ENCODE data around the gene HCAR3. TPM values are rescaled to one million over a fixed set of nuclear protein-coding genes. Genes with fewer than 3 reads are reported as not detected.

The HCAR3 gene
- total and polyA plus RNA-seq, 2 of the 8 experiments (the other 6 are each of a cell fraction or from before 2014, with no cell fraction given) = not detected

DNA sequence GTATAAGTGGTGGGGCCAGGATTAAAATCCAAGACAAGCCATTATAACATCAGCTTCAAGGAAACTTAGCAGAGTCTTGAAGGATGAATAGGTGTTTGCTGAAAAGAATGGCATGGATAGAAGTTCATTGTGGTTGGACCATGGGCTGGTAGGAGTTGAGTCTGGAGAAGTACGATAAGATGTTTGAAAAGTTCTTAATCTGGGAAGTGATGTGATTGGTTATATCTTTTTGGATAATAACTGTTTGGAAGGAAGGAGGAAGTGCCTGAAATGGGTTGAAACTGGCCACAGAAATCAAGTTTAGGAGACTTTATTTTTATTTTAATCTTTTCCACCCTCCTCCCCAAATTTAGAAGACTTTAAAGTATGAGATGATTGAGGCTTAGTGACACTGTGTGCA lies 41.0 kb upstream of the HCAR3 start:
- WGBS, 2 experiments (ENCODE audit: extremely low coverage in 1 of 2, insufficient coverage in 1 of 2, insufficient read length in 1 of 2, insufficient replicate concordance in 2 of 2, low coverage in 1 of 2, low lambda C conversion rate in 2 of 2, missing lambda C conversion rate in 1 of 2) = 93% methylated on average over 1 of the region's 1 CpG; no CpG with 5 or more reads in 1 of the 2 experiments
- Histone ChIP-seq H4K5ac (ENCODE audit: insufficient read length, low read depth, low read length) (no peak overlapping the region), H3K79me1 (ENCODE audit: low read depth, low read length) (peaks cover 2% of the 10 kb centered on the region; the same call in 1 of the 2 replicates), H2BK120ac (replicated peaks; ENCODE audit: low read depth, low read length) (no peak overlapping the region), H3K4me2 (ENCODE audit: insufficient read depth in 1 of 2, low read depth in 2 of 2, low read length in 2 of 2) (no peak overlapping the region), H3K14ac (ENCODE audit: insufficient read length) (no peak overlapping the region), H3K18ac (ENCODE audit: extremely low read depth, low read length) (no peak overlapping the region), H3K79me2 (ENCODE audit: control insufficient read depth in 1 of 2, insufficient read depth in 2 of 2, low read length in 2 of 2) (peaks cover 0 to 66% of the 10 kb centered on the region in 2 experiments), H3K23me2 (ENCODE audit: low read depth, low read length) (0 out of 2 replicates have a peak, but pooled peaks cover 7% of the 10 kb centered on the region), H3K4me1 (replicated peaks in 1 of 4; ENCODE audit: control insufficient read depth in 3 of 4, insufficient read depth in 4 of 4, low read length in 3 of 4) (peaks cover 2 to 5% (median 4%) of the 10 kb centered on the region in 4 experiments; a peak in 5 of 7 replicates), H3K23ac (ENCODE audit: insufficient read length) (no peak overlapping the region), H2AK5ac (ENCODE audit: low read depth, low read length) (no peak overlapping the region), H3K4me3 (ENCODE audit: extremely low read depth in 1 of 4, insufficient read depth in 2 of 4, low read depth in 3 of 4, low read length in 4 of 4) (no peak overlapping the region), H3K27me3 (replicated peaks in 1 of 4; ENCODE audit: control insufficient read depth in 3 of 4, extremely low read depth in 1 of 4, insufficient read depth in 3 of 4, low read length in 3 of 4) (no peaks in the 10 kb centered on the region), H4K8ac (ENCODE audit: extremely low read depth, insufficient read depth, low read length) (no peak overlapping the region), H3K27ac (ENCODE audit: low read depth, low read length) (no peak overlapping the region), H2BK5ac (ENCODE audit: low read depth, low read length) (no peak overlapping the region), H3K56ac (replicated peaks; ENCODE audit: insufficient read length, low read depth, low read length) (no peak overlapping the region), H3K9me3 (ENCODE audit: insufficient read depth in 2 of 2, low read depth in 1 of 2, low read length in 1 of 2) (no peaks in the 10 kb centered on the region), H2AFZ (ENCODE audit: low read length) (no peak overlapping the region), H3K9ac (replicated peaks in 1 of 4; ENCODE audit: extremely low read depth in 1 of 4, low read depth in 3 of 4, low read length in 3 of 4) (no peak overlapping the region), H2BK20ac (ENCODE audit: low read length) (no peak overlapping the region), H4K20me1 (replicated peaks in 1 of 2; ENCODE audit: control insufficient read depth in 1 of 2, insufficient read depth in 2 of 2, low read length in 2 of 2) (peaks cover 3 to 4% of the 10 kb centered on the region in 2 experiments), H3K4ac (replicated peaks; ENCODE audit: insufficient read length, low read depth, low read length) (no peak overlapping the region), H2BK12ac (ENCODE audit: low read depth, low read length) (no peak overlapping the region), H4K91ac (replicated peaks; ENCODE audit: insufficient read length, low read length) (no peak overlapping the region), H3K36me3 (ENCODE audit: control insufficient read depth in 2 of 4, insufficient read depth in 4 of 4, low read length in 3 of 4) (peaks cover 19 to 74% (median 52%) of the 10 kb centered on the region in 4 experiments), H2BK15ac (ENCODE audit: low read length) (no peak overlapping the region)
- DNase-seq (ENCODE audit: low read depth in 1 of 2, low spot score in 2 of 2) (no peak), FAIRE-seq (no peak)
- POLR2A ChIA-PET (ENCODE audit: partially characterized antibody) = interaction anchor here (1.0 to 2.2 kb wide), 6 partner anchors 8 to 231 kb away, joined by 3 to 14 read pairs (median 4); partner anchors contain the start of genes KNTC1 and RSRC2
- CTCF ChIA-PET (ENCODE audit: partially characterized antibody) = no interaction called here
- no peak for TF ChIP-seq NANOG (IDR thresholded peaks at IDR 0.05; ENCODE audit: insufficient read depth, low read depth, low read length, poor library complexity, severe bottlenecking)
- TF ChIP-seq YY1 (IDR thresholded peaks at IDR 0.05; ENCODE audit: low read depth, low read length) = no peak

All from H1 (cell line).